ENCODE measurements around the gene NCAPD2. TPM values are rescaled to one million over a fixed set of nuclear protein-coding genes. Genes with fewer than 3 reads are reported as not detected.

The NCAPD2 gene
- total RNA-seq, result 70.9 and 92.9 TPM in 2 replicates

DNA sequence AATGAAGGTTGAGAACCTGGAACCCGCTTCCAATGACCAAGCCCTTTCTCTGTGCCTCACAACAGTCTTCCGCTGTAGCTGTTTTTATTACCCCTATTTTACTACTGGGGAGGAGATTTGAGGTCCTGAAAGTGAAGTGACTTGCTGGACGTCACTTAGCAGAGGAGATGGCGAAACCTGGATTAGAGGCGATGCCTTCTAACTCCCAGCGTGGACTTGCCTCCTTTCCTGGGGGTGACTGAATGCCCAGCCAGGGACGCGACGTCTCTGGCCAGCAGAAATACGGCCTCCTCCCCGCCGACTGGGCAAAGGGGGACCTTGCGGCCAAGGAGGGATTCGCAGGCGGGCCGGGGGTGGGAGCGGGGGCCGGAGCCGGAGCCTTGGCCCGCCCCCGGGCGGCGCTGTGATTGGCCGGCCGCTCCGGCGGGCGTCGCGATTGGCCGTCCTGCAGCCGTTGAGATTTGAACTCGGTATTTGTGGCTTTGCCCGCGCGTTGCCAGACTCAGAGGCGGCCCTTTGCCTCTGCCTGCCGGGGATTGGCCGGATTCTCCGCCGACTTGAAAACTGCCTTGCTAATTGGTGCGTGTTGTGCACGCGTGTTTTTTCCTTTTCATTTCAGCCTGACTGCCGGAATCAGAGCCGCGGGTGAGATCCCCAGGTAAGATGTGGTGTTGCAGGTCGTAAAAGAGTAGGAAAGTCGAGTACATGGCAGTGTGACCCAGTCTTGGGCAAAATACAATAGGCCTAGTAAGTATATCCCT, at the start of gene NCAPD2:
TSS of gene NCAPD2 (plus strand) at position 606 of the 761 bp plus-strand sequence. CDS start 997 bp downstream, outside the sequence.

GRCh38 chr12:6444704-6445688, 48.9 kb upstream of the NCAPD2 start, which contains the start of gene CD27:
Gene CD27 (plus strand): TSS chr12:6444955. CDS start chr12:6445096, 141 bp downstream.

GRCh38 chr12:6451348-6452244, 42.3 kb upstream of the NCAPD2 start, which contains the start of gene TAPBPL:
Gene TAPBPL (plus strand): TSS chr12:6452042. CDS start chr12:6452249, 207 bp downstream.

DNA sequence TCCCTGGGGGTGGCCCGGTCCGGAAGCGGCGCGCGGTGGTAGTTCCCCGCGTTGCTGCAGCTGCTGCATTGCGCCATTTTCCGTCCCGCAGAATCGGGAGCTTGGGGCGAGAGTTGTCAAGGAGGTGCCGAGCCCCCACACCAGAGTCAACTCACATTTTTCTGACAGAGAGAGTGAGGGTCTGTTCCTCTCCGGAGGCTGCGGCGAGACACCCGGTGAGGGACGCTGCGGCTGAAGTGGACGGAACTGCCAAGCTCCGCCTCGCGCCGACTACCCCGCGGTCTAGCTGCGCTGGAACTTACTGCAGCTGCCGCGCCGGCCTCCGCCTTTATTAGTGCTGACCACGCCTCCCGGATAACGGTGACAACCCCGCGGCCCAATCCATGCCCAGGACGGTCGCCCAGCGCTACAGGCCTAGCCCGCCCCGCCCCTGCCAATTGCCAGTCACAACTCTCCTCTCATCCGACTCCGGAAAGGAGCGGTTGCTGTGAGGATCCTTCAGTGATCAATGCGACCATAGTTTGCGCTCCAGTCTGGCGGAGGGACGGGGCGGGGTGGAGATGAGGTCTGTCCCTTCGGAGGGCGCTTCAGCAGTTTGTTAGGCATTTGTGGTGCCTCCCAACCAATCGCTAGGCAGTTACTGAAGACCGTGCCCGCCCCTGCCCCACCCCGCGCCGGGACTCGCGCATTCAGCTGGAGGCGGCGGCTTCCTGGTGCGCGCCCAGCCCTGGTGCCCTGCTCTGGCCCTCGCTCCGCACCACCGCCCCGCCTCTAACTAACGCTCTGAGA, 23.3 kb upstream of the NCAPD2 start, which contains the start of gene VAMP1:
TSS of gene VAMP1 (minus strand) at position 303 of the 789 bp plus-strand sequence. CDS start at position 157, 146 bp downstream.

GRCh38 chr12:6492838-6493496, 935 bp upstream of the NCAPD2 start, which contains the start of gene MRPL51:
Gene MRPL51 (minus strand): TSS chr12:6493262. CDS start chr12:6493136, 126 bp downstream.

GRCh38 chr12:6533923-6534694, 40.2 kb downstream of the NCAPD2 start, which contains the start of gene GAPDH:
Gene GAPDH (plus strand): TSS chr12:6534517. CDS start chr12:6534833, 316 bp downstream.

Small RNA genes lying within 50 kb of the gene (small RNA-seq; reads per million reads assigned to genes)
- gene SCARNA11, result 29.6 reads per million, percentile 97 among the genes with 10 or more reads in this experiment

Other genes starting within 250 kb of the NCAPD2 start
- under 0.01 and 0.20 TPM in 2 replicates for gene PLEKHG6, start 183.4 kb upstream of the NCAPD2 start, total RNA-seq
- gene TNFRSF1A, start 152.0 kb upstream of the NCAPD2 start, total RNA-seq, result 236 and 316 TPM in 2 replicates
- under 0.01 TPM in 2 replicates for gene SCNN1A, start 118.5 kb upstream of the NCAPD2 start, total RNA-seq
- 95.6 and 108 TPM in 2 replicates for gene LTBR, start 109.9 kb upstream of the NCAPD2 start, total RNA-seq
- not detected in 2 replicates for gene CD27, start 49.1 kb upstream of the NCAPD2 start, total RNA-seq
- gene TAPBPL, start 42.1 kb upstream of the NCAPD2 start, total RNA-seq, result 3.9 and 6.2 TPM in 2 replicates
- 3.9 and 9.2 TPM in 2 replicates for gene VAMP1, start 23.4 kb upstream of the NCAPD2 start, total RNA-seq
- gene MRPL51, start 840 bp upstream of the NCAPD2 start, total RNA-seq, result 75.3 and 87.5 TPM in 2 replicates
- 8,341 and 11,860 TPM in 2 replicates for gene GAPDH, start 40.4 kb downstream of the NCAPD2 start, total RNA-seq
- gene IFFO1, start 61.9 kb downstream of the NCAPD2 start, total RNA-seq, result 11.0 and 14.5 TPM in 2 replicates
- 22.4 and 33.8 TPM in 2 replicates for gene NOP2, start 74.2 kb downstream of the NCAPD2 start, total RNA-seq
- 165 and 208 TPM in 2 replicates for gene CHD4, start 113.3 kb downstream of the NCAPD2 start, total RNA-seq
- not detected in 2 replicates for gene LPAR5, start 141.9 kb downstream of the NCAPD2 start, total RNA-seq
- gene ACRBP, start 153.3 kb downstream of the NCAPD2 start, total RNA-seq, result 0.78 and 1.1 TPM in 2 replicates
- gene ING4, start 169.0 kb downstream of the NCAPD2 start, total RNA-seq, result 13.5 and 21.7 TPM in 2 replicates
- gene ZNF384, start 195.3 kb downstream of the NCAPD2 start, total RNA-seq, result 16.9 and 17.8 TPM in 2 replicates
- gene PIANP, start 206.7 kb downstream of the NCAPD2 start, total RNA-seq, result under 0.01 TPM in 1 of 2 replicates, not detected in the other
- 97.4 TPM in 2 replicates for gene COPS7A, start 229.9 kb downstream of the NCAPD2 start, total RNA-seq